GM23338 (cell line): Measurements from ENCODE around the gene ZBTB6. TPM values are rescaled to one million over a fixed set of nuclear protein-coding genes. Genes with fewer than 3 reads are reported as not detected.

Experiments
- ATAC-seq: fragments of 200-7000 bp; cut with Tn5 transposase; 3 replicates; pipeline ENCODE4 v1.9.1; 2020
- DNase-seq: peaks from one replicate; pipeline ENCODE4 v3.0.0-alpha.2; 2015; ENCODE audit warnings: low spot score
- H2AFZ ChIP-seq: fragments of 200-600 bp; sonication (generic); 2 replicates; pipeline ENCODE4 v1.8.0; 2016; ENCODE audit warnings: antibody characterized with exemption, mild to moderate bottlenecking, moderate library complexity
- H3F3A ChIP-seq: fragments of 200-600 bp; sonication (generic); replicated peaks from 2 replicates; pipeline ENCODE4 v1.8.0; 2017; ENCODE audit warnings: antibody characterized with exemption, mixed run types, low read depth
- H3K27ac ChIP-seq: fragments of 200-600 bp; sonication (generic); 2 replicates; pipeline ENCODE4 v1.6.1; 2016; ENCODE audit warnings: low read depth
- H3K27me3 ChIP-seq: fragments of 200-600 bp; sonication (generic); 2 replicates; pipeline ENCODE4 v1.8.0; 2016; ENCODE audit warnings: mild to moderate bottlenecking, mixed run types, moderate library complexity; ENCODE audit not compliant: insufficient read depth
- H3K36me3 ChIP-seq: fragments of 200-600 bp; sonication (generic); 2 replicates; pipeline ENCODE4 v1.8.0; 2016; ENCODE audit warnings: mild to moderate bottlenecking; ENCODE audit not compliant: insufficient read depth
- H3K4me1 ChIP-seq: fragments of 200-600 bp; sonication (generic); 2 replicates; pipeline ENCODE4 v1.8.0; 2016; ENCODE audit warnings: mild to moderate bottlenecking, moderate library complexity; ENCODE audit not compliant: insufficient read depth
- H3K4me2 ChIP-seq: fragments of 200-600 bp; sonication (generic); 2 replicates; pipeline ENCODE4 v1.7.1; 2017; ENCODE audit warnings: mixed run types
- H3K4me3 ChIP-seq: fragments of 200-600 bp; sonication (generic); 2 replicates; pipeline ENCODE4 v1.6.1; 2016; ENCODE audit warnings: mixed run types
- H3K79me2 ChIP-seq: fragments of 200-600 bp; sonication (generic); replicated peaks from 2 replicates; pipeline ENCODE4 v1.8.0; 2017; ENCODE audit warnings: mild to moderate bottlenecking; ENCODE audit not compliant: insufficient read depth
- H3K9me2 ChIP-seq: fragments of 200-600 bp; sonication (generic); 2 replicates; pipeline ENCODE4 v1.8.0; 2017; ENCODE audit not compliant: insufficient read depth
- H4K20me1 ChIP-seq: fragments of 200-600 bp; sonication (generic); replicated peaks from 2 replicates; pipeline ENCODE4 v1.8.0; 2017; ENCODE audit warnings: mild to moderate bottlenecking; ENCODE audit not compliant: insufficient read depth
- H3K27ac Mint-ChIP-seq: 2 replicates; pipeline ENCODE4 v1.8.0; 2020; ENCODE audit warnings: inconsistent platforms, mild to moderate bottlenecking, moderate library complexity, mixed read lengths
- H3K27me3 Mint-ChIP-seq: 3 replicates; pipeline ENCODE4 v1.8.0; 2022; ENCODE audit warnings: low read depth, mild to moderate bottlenecking, moderate library complexity, mixed read lengths, inconsistent platforms; ENCODE audit not compliant: insufficient read depth, poor library complexity
- H3K36me3 Mint-ChIP-seq: 3 replicates; pipeline ENCODE4 v1.8.0; 2021; ENCODE audit warnings: low read depth, mild to moderate bottlenecking, inconsistent platforms, moderate library complexity, mixed read lengths
- H3K4me1 Mint-ChIP-seq: 3 replicates; pipeline ENCODE4 v1.8.0; 2020; ENCODE audit warnings: mild to moderate bottlenecking, inconsistent platforms, mixed read lengths
- H3K4me3 Mint-ChIP-seq: 3 replicates; pipeline ENCODE4 v1.8.0; 2021; ENCODE audit warnings: moderate library complexity, mild to moderate bottlenecking, inconsistent platforms, mixed read lengths
- H3K9me3 Mint-ChIP-seq: 3 replicates; pipeline ENCODE4 v1.8.0; 2020; ENCODE audit warnings: moderate library complexity, mild to moderate bottlenecking, inconsistent platforms, mixed read lengths
- CTCF ChIP-seq, 2 experiments: fragments of 200-600 bp in 1 of 2; sonication (generic) in 1 of 2; conservative IDR thresholded peaks; 2 replicates each; pipeline versions ENCODE4 v1.5.1 to v1.6.1; 2016 to 2017; ENCODE audit warnings: antibody characterized with exemption in 2 of 2, low read depth in 2 of 2, mild to moderate bottlenecking in 2 of 2, moderate library complexity in 1 of 2
- EZH2 ChIP-seq: fragments of 200-600 bp; sonication (generic); IDR thresholded peaks from one replicate; pipeline ENCODE4 v1.8.0; 2017; ENCODE audit warnings: antibody characterized with exemption, mild to moderate bottlenecking, low read depth; ENCODE audit not compliant: unreplicated experiment
- JUNB ChIP-seq: IDR thresholded peaks from one replicate; pipeline ENCODE4 v1.6.1; 2016; ENCODE audit warnings: antibody characterized with exemption; ENCODE audit not compliant: unreplicated experiment
- POLR2AphosphoS5 ChIP-seq: IDR thresholded peaks from 2 replicates; pipeline ENCODE4 v1.6.1; 2016; ENCODE audit warnings: antibody characterized with exemption, low read depth
- ZNF462 ChIP-seq: fragments of 250-450 bp; sonication (Bioruptor Pico); IDR thresholded peaks from 2 replicates; pipeline ENCODE4 v1.5.0; 2020; ENCODE audit warnings: mild to moderate bottlenecking, moderate library complexity
- polyA plus RNA-seq: library from polyadenylated mRNA; unstranded; fragments of >200 nt; fragmentation: Nextera tagmentation; extraction: Ambion mirVana; gene quantifications from 2 replicates; pipeline ENCODE4 v1.2.1, GENCODE V29; 2016
- total RNA-seq: library from RNA; depleted of rRNA; stranded (reverse); fragments of >200 nt; shearing (Covaris generic); gene quantifications from 2 replicates; pipeline ENCODE4 v1.2.3, GENCODE V29; 2014

Gene ZBTB6
- total and polyA plus RNA-seq, 2 experiments from 2014 or later: 4.0 to 12.7 TPM

GRCh38 chr9:122879443-122879842, 33.7 kb downstream of the ZBTB6 start:
- Mint-ChIP-seq H3K27ac (no peak overlapping the region), H3K4me3 (no peak overlapping the region), H3K27me3 (peaks cover 4% of the 10 kb centered on the region), H3K9me3 (no peaks in the 10 kb centered on the region), H3K4me1 (no peaks in the 10 kb centered on the region), H3K36me3 (peaks cover 72% of the 10 kb centered on the region)
- Histone ChIP-seq H3F3A (no peaks in the 10 kb centered on the region), H2AFZ (no peak overlapping the region), H3K27me3 (no peaks in the 10 kb centered on the region), H3K4me1 (no peaks in the 10 kb centered on the region), H3K79me2 (no peaks in the 10 kb centered on the region; the same call in 1 of the 2 replicates), H3K4me2 (no peak overlapping the region), H3K36me3 (peaks cover 78% of the 10 kb centered on the region), H4K20me1 (peaks cover 7% of the 10 kb centered on the region), H3K27ac (no peak overlapping the region), H3K4me3 (no peak overlapping the region), H3K9me2 (no peaks in the 10 kb centered on the region)
- TF ChIP-seq CTCF (conservative IDR thresholded peaks at IDR 0.05; ENCODE audit: low read depth in 2 of 2) (no peak), JUNB (no peak), POLR2AphosphoS5 (no peak), EZH2 (no peak), ZNF462 (CRISPR knock-in tag) (no peak)
- DNase-seq: no peak
- no peak for ATAC-seq
